OCI-LY7 (cell line): Measurements from ENCODE around the gene ZNF280D. TPM values are rescaled to one million over a fixed set of nuclear protein-coding genes. Genes with fewer than 3 reads are reported as not detected.

ENCODE experiments used
- BruUV-seq: library from RNA; stranded (reverse); fragments of 400-500 nt; replicated peaks from 2 replicates; lab custom pipeline; 2021; lab: Mats Ljungman, UMichigan
- CTCF ChIA-PET: fragments of 300-600 bp; sonication (Branson Sonifier 250); formaldehyde crosslinking; loops from one replicate; lab custom pipeline; 2022; ENCODE audit warnings: antibody characterized with exemption; ENCODE audit not compliant: unreplicated experiment; lab: Charles Lee
- POLR2A ChIA-PET: fragments of 300-600 bp; sonication (Branson Sonifier 250); formaldehyde crosslinking; loops from one replicate; lab custom pipeline; 2022; ENCODE audit warnings: antibody characterized with exemption; lab: Charles Lee
- DNase-seq: peaks from one replicate; pipeline ENCODE4 v3.0.0-alpha.2; 2015; ENCODE audit warnings: low spot score
- H2AFZ ChIP-seq: fragments of 200-600 bp; sonication (generic), shearing (Covaris generic); 2 replicates; pipeline ENCODE4 v1.6.1; 2014; ENCODE audit warnings: mild to moderate bottlenecking, antibody characterized with exemption, low read length, moderate library complexity
- H3K27ac ChIP-seq: fragments of 200-600 bp; sonication (generic); 2 replicates; pipeline ENCODE4 v1.5.1; 2014; ENCODE audit warnings: mixed run types, low read depth, mild to moderate bottlenecking, moderate library complexity, low read length, inconsistent platforms; ENCODE audit not compliant: poor library complexity, severe bottlenecking
- H3K36me3 ChIP-seq: fragments of 200-600 bp; sonication (generic); 2 replicates; pipeline ENCODE4 v1.6.1; 2014; ENCODE audit warnings: mild to moderate bottlenecking, antibody characterized with exemption, low read length, moderate library complexity, mixed read lengths; ENCODE audit not compliant: insufficient read depth
- H3K4me1 ChIP-seq: fragments of 200-600 bp; sonication (generic); 2 replicates; pipeline ENCODE4 v1.5.1; 2014; ENCODE audit warnings: mild to moderate bottlenecking, low read length; ENCODE audit not compliant: insufficient read depth, poor library complexity, severe bottlenecking
- H3K4me2 ChIP-seq: fragments of 200-600 bp; sonication (generic); 2 replicates; pipeline ENCODE4 v1.6.1; 2014; ENCODE audit warnings: mild to moderate bottlenecking, low read length
- H3K4me3 ChIP-seq: fragments of 200-600 bp; sonication (generic); 2 replicates; pipeline ENCODE4 v1.5.1; 2014; ENCODE audit warnings: mild to moderate bottlenecking, low read depth, low read length; ENCODE audit not compliant: poor library complexity, severe bottlenecking
- H3K79me2 ChIP-seq: fragments of 200-600 bp; sonication (generic); 2 replicates; pipeline ENCODE4 v1.6.1; 2016; ENCODE audit warnings: low read depth, mild to moderate bottlenecking, low read length, moderate library complexity, mixed read lengths; ENCODE audit not compliant: insufficient read depth
- H3K9me2 ChIP-seq: fragments of 200-600 bp; sonication (generic); 2 replicates; pipeline ENCODE4 v1.6.1; 2016; ENCODE audit warnings: mild to moderate bottlenecking, low read length, mixed read lengths; ENCODE audit not compliant: insufficient read depth
- H3K9me3 ChIP-seq: fragments of 200-600 bp; sonication (generic); 2 replicates; pipeline ENCODE4 v1.6.1; 2014; ENCODE audit warnings: mild to moderate bottlenecking, mixed run types, low read length, mixed read lengths
- H4K20me1 ChIP-seq: fragments of 200-600 bp; sonication (generic); 2 replicates; pipeline ENCODE4 v1.6.1; 2014; ENCODE audit warnings: mild to moderate bottlenecking, antibody characterized with exemption, low read length, moderate library complexity, mixed read lengths; ENCODE audit not compliant: insufficient read depth
- EZH2phosphoT487 ChIP-seq: fragments of 200-600 bp; sonication (generic); IDR thresholded peaks from 2 replicates; pipeline ENCODE4 v1.6.1; 2018; ENCODE audit warnings: low read depth, borderline replicate concordance, mild to moderate bottlenecking, mixed run types, antibody characterized with exemption, low read length, moderate library complexity, mixed read lengths
- intact Hi-C: fragments of 100-400 bp; cut with micrococcal nuclease; formaldehyde crosslinking; loops from one replicate; pipeline ENCODE4 v1.10.0; 2022; ENCODE audit not compliant: unreplicated experiment
- total RNA-seq, 2 experiments: library from RNA; depleted of rRNA in 1 of 2; stranded (reverse); fragments of >200 nt in 1 of 2; shearing (Covaris generic) in 1 of 2; gene quantifications; 2 replicates each; pipeline ENCODE4 v1.2.3, GENCODE V29; 2014 to 2022
- TF ChIP-seq, protein P1 (sequence below): fragments of 200-600 bp; sonication (generic); conservative IDR thresholded peaks from 2 replicates; pipeline ENCODE4 v1.5.1; 2014; ENCODE audit warnings: mild to moderate bottlenecking, antibody characterized with exemption, low read length, moderate library complexity, mixed read lengths

ZNF280D gene
- total RNA-seq, 2 experiments from 2014 or later = 10.7 to 23.4 TPM

- ChIA-PET POLR2A (interaction anchor here (1.2 kb wide), 1 partner anchor 16 kb away, joined by 3 read pairs; no protein-coding TSS in a partner anchor), CTCF (no interaction called here)
- no TSS peak for BruUV-seq
- Histone ChIP-seq H3K27ac (no peak overlapping the region), H3K9me2 (no peaks in the 10 kb centered on the region), H4K20me1 (no peaks in the 10 kb centered on the region), H3K36me3 (no peaks in the 10 kb centered on the region; the same call in 1 of the 2 replicates), H3K79me2 (no peaks in the 10 kb centered on the region), H2AFZ (no peak overlapping the region), H3K4me1 (peaks cover 5% of the 10 kb centered on the region), H3K4me2 (no peak overlapping the region), H3K4me3 (no peak overlapping the region), H3K9me3 (no peaks in the 10 kb centered on the region)
- intact Hi-C loops = no loop called here
- DNase-seq = no peak
- TF ChIP-seq EZH2phosphoT487 = no peak
- TF ChIP-seq, protein P1, sequence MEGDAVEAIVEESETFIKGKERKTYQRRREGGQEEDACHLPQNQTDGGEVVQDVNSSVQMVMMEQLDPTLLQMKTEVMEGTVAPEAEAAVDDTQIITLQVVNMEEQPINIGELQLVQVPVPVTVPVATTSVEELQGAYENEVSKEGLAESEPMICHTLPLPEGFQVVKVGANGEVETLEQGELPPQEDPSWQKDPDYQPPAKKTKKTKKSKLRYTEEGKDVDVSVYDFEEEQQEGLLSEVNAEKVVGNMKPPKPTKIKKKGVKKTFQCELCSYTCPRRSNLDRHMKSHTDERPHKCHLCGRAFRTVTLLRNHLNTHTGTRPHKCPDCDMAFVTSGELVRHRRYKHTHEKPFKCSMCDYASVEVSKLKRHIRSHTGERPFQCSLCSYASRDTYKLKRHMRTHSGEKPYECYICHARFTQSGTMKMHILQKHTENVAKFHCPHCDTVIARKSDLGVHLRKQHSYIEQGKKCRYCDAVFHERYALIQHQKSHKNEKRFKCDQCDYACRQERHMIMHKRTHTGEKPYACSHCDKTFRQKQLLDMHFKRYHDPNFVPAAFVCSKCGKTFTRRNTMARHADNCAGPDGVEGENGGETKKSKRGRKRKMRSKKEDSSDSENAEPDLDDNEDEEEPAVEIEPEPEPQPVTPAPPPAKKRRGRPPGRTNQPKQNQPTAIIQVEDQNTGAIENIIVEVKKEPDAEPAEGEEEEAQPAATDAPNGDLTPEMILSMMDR = no peak
Measured at GRCh38 chr15:56675930-56676329, 57.4 kb downstream of the ZNF280D start.

GRCh38 chr15:56674857-56675256, 58.5 kb downstream of the ZNF280D start:
- no peaks in the 10 kb centered on the region; the same call in 1 of the 2 replicates for H3K36me3 ChIP-seq
- H3K4me2 ChIP-seq = no peak overlapping the region
- ChIA-PET CTCF (no interaction called here), POLR2A (interaction anchor here (0.7 kb wide), 1 partner anchor 420 kb away, joined by 3 read pairs; no protein-coding TSS in a partner anchor)
- no peaks in the 10 kb centered on the region for H3K9me3 ChIP-seq
- H3K4me3 ChIP-seq = no peak overlapping the region
- no TSS peak for BruUV-seq
- H3K9me2 ChIP-seq = no peaks in the 10 kb centered on the region
- TF ChIP-seq EZH2phosphoT487 = no peak
- TF ChIP-seq, protein P1 = no peak
- no peak for DNase-seq
- intact Hi-C loops = no loop called here
- no peaks in the 10 kb centered on the region for H4K20me1 ChIP-seq
- H3K4me1 ChIP-seq = peaks cover 5% of the 10 kb centered on the region
- no peaks in the 10 kb centered on the region for H3K79me2 ChIP-seq
- H3K27ac ChIP-seq = no peak overlapping the region
- no peak overlapping the region for H2AFZ ChIP-seq

- H3K4me3 ChIP-seq = no peak overlapping the region
- H3K4me2 ChIP-seq = no peak overlapping the region
- no peak overlapping the region for H2AFZ ChIP-seq
- no peaks in the 10 kb centered on the region for H3K9me2 ChIP-seq
- BruUV-seq = no TSS peak
- DNase-seq = no peak
- ChIA-PET POLR2A (interaction anchor here (1.3 kb wide), 1 partner anchor 9 kb away, joined by 3 read pairs; no protein-coding TSS in a partner anchor), CTCF (no interaction called here)
- no peak for TF ChIP-seq EZH2phosphoT487
- TF ChIP-seq, protein P1 = no peak
- no peak overlapping the region for H3K27ac ChIP-seq
- intact Hi-C loops = no loop called here
- H3K9me3 ChIP-seq = no peaks in the 10 kb centered on the region
- no peaks in the 10 kb centered on the region; the same call in 1 of the 2 replicates for H3K36me3 ChIP-seq
- H3K4me1 ChIP-seq = no peaks in the 10 kb centered on the region
- H3K79me2 ChIP-seq = no peaks in the 10 kb centered on the region
- no peaks in the 10 kb centered on the region for H4K20me1 ChIP-seq
Measured at GRCh38 chr15:56672721-56673120, 60.6 kb downstream of the ZNF280D start.
